HepG2 (cell line): ENCODE results near the gene ESAM. TPM values are rescaled to one million over a fixed set of nuclear protein-coding genes. Genes with fewer than 3 reads are reported as not detected.

Experiments
- ASH2L ChIP-seq: fragments of 300-600, 200-600 bp; sonication (generic); IDR thresholded peaks from 2 replicates; pipeline ENCODE4 v1.7.0; 2017; ENCODE audit warnings: low read depth, mild to moderate bottlenecking, moderate library complexity, mixed read lengths, low read length; ENCODE audit not compliant: insufficient read length
- HMGXB4 ChIP-seq, 2 experiments: sonication (generic) in 1 of 2; formaldehyde crosslinking in 1 of 2; IDR thresholded peaks; 2 replicates each; pipeline versions ENCODE4 v1.4.0 to v1.6.1; 2018 to 2020; ENCODE audit warnings: missing genetic modification reagents in 2 of 2, borderline replicate concordance in 1 of 2, low read depth in 1 of 2, mild to moderate bottlenecking in 1 of 2, missing biosample characterization in 1 of 2
- HNF1B ChIP-seq: sonication (generic); formaldehyde crosslinking; IDR thresholded peaks from 2 replicates; pipeline ENCODE4 v1.5.1; 2020; ENCODE audit warnings: mild to moderate bottlenecking, moderate library complexity, missing genetic modification reagents
- HNRNPLL ChIP-seq: fragments of 200-400 bp; formaldehyde crosslinking; IDR thresholded peaks from 2 replicates; pipeline ENCODE4 v1.6.1; 2017; ENCODE audit warnings: mild to moderate bottlenecking, low read depth, low read length; ENCODE audit not compliant: poor library complexity, severe bottlenecking
- KAT7 ChIP-seq: IDR thresholded peaks from 2 replicates; pipeline ENCODE4 v1.6.1; 2018; ENCODE audit warnings: borderline replicate concordance, missing compliant biosample characterization
- KDM2A ChIP-seq: sonication (generic); formaldehyde crosslinking; IDR thresholded peaks from 2 replicates; pipeline ENCODE4 v1.4.0; 2020; ENCODE audit warnings: low read depth, missing genetic modification reagents, borderline replicate concordance
- MIER3 ChIP-seq: IDR thresholded peaks from 2 replicates; pipeline ENCODE4 v1.6.1; 2016; ENCODE audit warnings: missing compliant biosample characterization, borderline replicate concordance
- NONO ChIP-seq, 2 experiments: fragments of 450-650 bp in 1 of 2; sonication (generic) in 1 of 2; formaldehyde crosslinking in 1 of 2; IDR thresholded peaks in 1 of 2; conservative IDR thresholded peaks in 1 of 2; 2 replicates each; pipeline versions ENCODE4 v1.6.1 to v1.8.0; 2017 to 2022; ENCODE audit warnings: mild to moderate bottlenecking in 1 of 2, missing genetic modification reagents in 1 of 2, moderate library complexity in 1 of 2
- PHF8 ChIP-seq: sonication (generic); formaldehyde crosslinking; IDR thresholded peaks from 2 replicates; pipeline ENCODE4 v1.5.0; 2020; ENCODE audit warnings: missing genetic modification reagents
- RAD21 ChIP-seq: fragments of 450-650 bp; formaldehyde crosslinking; IDR thresholded peaks from 2 replicates; pipeline ENCODE4 v1.5.0; 2020; ENCODE audit warnings: mild to moderate bottlenecking
- SRSF1 ChIP-seq: fragments of 200-400 bp; formaldehyde crosslinking; optimal IDR thresholded peaks from 2 replicates; pipeline ENCODE3; 2017; ENCODE audit warnings: mild to moderate bottlenecking, low read depth, low read length, moderate library complexity
- TBX2 ChIP-seq: sonication (generic); formaldehyde crosslinking; IDR thresholded peaks from 2 replicates; pipeline ENCODE4 v1.5.0; 2020; ENCODE audit warnings: missing genetic modification reagents, mild to moderate bottlenecking, borderline replicate concordance
- TFAP4 ChIP-seq: sonication (generic); IDR thresholded peaks from 2 replicates; pipeline ENCODE4 v1.6.1; 2016; ENCODE audit warnings: low read depth, borderline replicate concordance
- UBTF ChIP-seq: sonication (generic); formaldehyde crosslinking; IDR thresholded peaks from 2 replicates; pipeline ENCODE4 v1.4.0; 2020; ENCODE audit warnings: mild to moderate bottlenecking, missing genetic modification reagents
- ZC3H13 ChIP-seq: sonication (generic); formaldehyde crosslinking; IDR thresholded peaks from 2 replicates; pipeline ENCODE4 v1.8.1; 2023; ENCODE audit warnings: mild to moderate bottlenecking, missing genetic modification reagents, moderate library complexity
- ZFP91 ChIP-seq: sonication (generic); formaldehyde crosslinking; IDR thresholded peaks from 2 replicates; pipeline ENCODE4 v1.9.0; 2022; ENCODE audit warnings: missing genetic modification reagents, mild to moderate bottlenecking, borderline replicate concordance
- ZNF430 ChIP-seq: sonication (generic); formaldehyde crosslinking; IDR thresholded peaks from 2 replicates; pipeline ENCODE4 v1.9.0; 2021; ENCODE audit warnings: mild to moderate bottlenecking, missing genetic modification reagents
- ZNF550 ChIP-seq: sonication (generic); formaldehyde crosslinking; IDR thresholded peaks from 2 replicates; pipeline ENCODE4 v1.4.0; 2020; ENCODE audit warnings: mild to moderate bottlenecking, missing genetic modification reagents, borderline replicate concordance
- ZNF777 ChIP-seq: sonication (generic); formaldehyde crosslinking; IDR thresholded peaks from 2 replicates; pipeline ENCODE4 v1.4.0; 2020; ENCODE audit warnings: missing genetic modification reagents
- polyA plus RNA-seq, 8 experiments: library from polyadenylated mRNA; depleted of rRNA in 3 of 8; stranded (reverse) in 7 of 8; unstranded in 1 of 8; fragments of >200 nt; fragmentation: Illumina TruSeq in 4 of 8; extraction: Trizol in 4 of 8; gene quantifications; 2 replicates each; pipeline versions ENCODE4 v1.2.1 to v1.2.3, GENCODE V29; 2011 to 2016; ENCODE audit warnings: low read depth in 4 of 8, missing spikeins in 1 of 8, mixed read lengths in 1 of 8; ENCODE audit not compliant: insufficient read depth in 1 of 8
- total RNA-seq, 5 experiments: library from RNA; depleted of rRNA; stranded (reverse); fragments of >200 nt; fragmentation: Illumina TruSeq; extraction: Trizol; gene quantifications; 2 replicates each; pipeline ENCODE4 v1.2.3, GENCODE V29; 2016; ENCODE audit warnings: low read depth in 1 of 5

Gene ESAM
- total and polyA plus RNA-seq, 2 of the 13 experiments (the other 11 are each of a cell fraction or from before 2014, with no cell fraction given), result 1.2 to 6.8 TPM

GRCh38 chr11:124762624-124763155, 600 bp upstream of the ESAM start (continued):
- TF ChIP-seq ZC3H13, result peak; percentile 86; the same call in 1 of the 2 replicates
- no peak for TF ChIP-seq MIER3
- 0 out of 2 replicates have a peak, but pooled peaks have one; percentile 16 for TF ChIP-seq RAD21
- TF ChIP-seq HNRNPLL, result peak; percentile 49
- TF ChIP-seq TBX2 (CRISPR knock-in tag), result peak; percentile 44; the same call in 1 of the 2 replicates
- TF ChIP-seq ZFP91, result 0 out of 2 replicates have a peak, but pooled peaks have one; percentile 74
- TF ChIP-seq ZNF777 (CRISPR knock-in tag), result peak; percentile 64; the same call in 1 of the 2 replicates
- 0 out of 4 replicates have a peak, but pooled peaks of 1 of the 2 experiments have one; percentile 37 for TF ChIP-seq HMGXB4 (CRISPR knock-in tag; IDR thresholded peaks at IDR 0.05; ENCODE audit: borderline replicate concordance in 1 of 2, low read depth in 1 of 2)
- peak; percentile 12 for TF ChIP-seq SRSF1
- peak; percentile 32; the same call in 1 of the 2 replicates for TF ChIP-seq ZNF550 (CRISPR knock-in tag)
- peak; percentile 72; the same call in 1 of the 2 replicates for TF ChIP-seq KDM2A (CRISPR knock-in tag)
- TF ChIP-seq ASH2L, result peak; percentile 14
- TF ChIP-seq KAT7 (CRISPR knock-in tag), result 0 out of 2 replicates have a peak, but pooled peaks have one; percentile 32
- TF ChIP-seq NONO (IDR thresholded peaks at IDR 0.05), result no peak
- 0 out of 2 replicates have a peak, but pooled peaks have one; percentile 28 for TF ChIP-seq NONO (CRISPR knock-in tag; conservative IDR thresholded peaks at IDR 0.05)
- TF ChIP-seq TFAP4, result no peak
- 0 out of 2 replicates have a peak, but pooled peaks have one; percentile 15 for TF ChIP-seq ZNF430 (CRISPR knock-in tag)
- TF ChIP-seq HNF1B (CRISPR knock-in tag), result no peak
- TF ChIP-seq UBTF (CRISPR knock-in tag), result 0 out of 2 replicates have a peak, but pooled peaks have one; percentile 40
- 0 out of 2 replicates have a peak, but pooled peaks have one; percentile 23 for TF ChIP-seq PHF8 (CRISPR knock-in tag)
